HCT116 (cell line): ENCODE data around the gene SKI. TPM values are rescaled to one million over a fixed set of nuclear protein-coding genes. Genes with fewer than 3 reads are reported as not detected.

Experiments used
- ATAC-seq: fragments of 200-7000 bp; cut with Tn5 transposase; 2 replicates; pipeline ENCODE4 v1.9.1; 2020; ENCODE audit warnings: mild to moderate bottlenecking, moderate library complexity
- BruUV-seq: library from RNA; stranded (reverse); fragments of 400-500 nt; replicated peaks from 2 replicates; lab custom pipeline; 2021; lab: Mats Ljungman, UMichigan
- CTCF ChIA-PET: fragments of 300-600 bp; sonication (Branson Sonifier 250); formaldehyde crosslinking; loops from one replicate; lab custom pipeline; 2021; ENCODE audit warnings: antibody characterized with exemption; lab: Charles Lee
- POLR2A ChIA-PET: fragments of 300-600, 350-600 bp; sonication (Branson Sonifier 250); formaldehyde crosslinking; loops from one replicate; lab custom pipeline; 2021; ENCODE audit warnings: antibody characterized with exemption; lab: Charles Lee
- RAD21 ChIA-PET, 2 experiments: fragments of 300-600 bp; sonication (Branson Sonifier 250); formaldehyde crosslinking; loops; one replicate each; lab custom pipeline; 2023; ENCODE audit warnings: low total read pairs in 2 of 2; ENCODE audit not compliant: uncharacterized antibody in 2 of 2, unreplicated experiment in 2 of 2, low non-redundant PET in 1 of 2; lab: Charles Lee
- DNase-seq: peaks from one replicate; pipeline ENCODE4 v3.0.0-alpha.2; 2010; ENCODE audit warnings: low read depth, low spot score
- H2AFZ ChIP-seq: fragments of 200-600 bp; shearing (Covaris generic), sonication (generic); 2 replicates; pipeline ENCODE4 v1.6.1; 2017; ENCODE audit warnings: low read depth, mixed run types, mixed read lengths, antibody characterized with exemption, low read length; ENCODE audit not compliant: poor library complexity, severe bottlenecking
- H3K27ac ChIP-seq: 2 replicates; pipeline ENCODE4 v1.5.1; 2012; ENCODE audit warnings: low read depth, low read length
- H3K27me3 ChIP-seq: fragments of 200-600 bp; sonication (generic); 2 replicates; pipeline ENCODE4 v1.6.1; 2016; ENCODE audit warnings: mixed run types, low read length, mixed read lengths; ENCODE audit not compliant: insufficient read depth
- H3K36me3 ChIP-seq, 2 experiments: fragments of 200-500 bp in 1 of 2; fragments of 200-600 bp in 1 of 2; sonication (Bioruptor generic) in 1 of 2; sonication (generic) in 1 of 2; 2 replicates each; pipeline versions ENCODE4 v1.5.1 to v1.6.1; 2014 to 2016; ENCODE audit warnings: low read length in 2 of 2, inconsistent platforms in 1 of 2, mixed read lengths in 1 of 2, mixed run types in 1 of 2; ENCODE audit not compliant: insufficient read depth in 2 of 2, control insufficient read depth in 1 of 2
- H3K4me1 ChIP-seq, 2 experiments: fragments of 200-600 bp in 1 of 2; sonication (generic) in 1 of 2; 2 replicates each; pipeline versions ENCODE4 v1.5.1 to v1.6.1; 2012 to 2017; ENCODE audit warnings: low read length in 2 of 2, inconsistent platforms in 1 of 2, mild to moderate bottlenecking in 1 of 2, mixed read lengths in 1 of 2, mixed run types in 1 of 2, moderate library complexity in 1 of 2; ENCODE audit not compliant: insufficient read depth in 2 of 2, control insufficient read depth in 1 of 2
- H3K4me2 ChIP-seq: fragments of 200-600 bp; sonication (generic); 2 replicates; pipeline ENCODE4 v1.6.1; 2017; ENCODE audit warnings: mixed run types, low read length, mixed read lengths
- H3K4me3 ChIP-seq, 2 experiments: fragments of 200-600 bp in 1 of 2; sonication (generic) in 1 of 2; replicated peaks in 1 of 2; 2 replicates each; pipeline ENCODE4 v1.5.1; 2011 to 2016; ENCODE audit warnings: low read length in 2 of 2, control low read depth in 1 of 2, low read depth in 1 of 2, mild to moderate bottlenecking in 1 of 2, mixed read lengths in 1 of 2, mixed run types in 1 of 2
- H3K79me2 ChIP-seq: fragments of 200-600 bp; sonication (generic); 2 replicates; pipeline ENCODE4 v1.6.1; 2017; ENCODE audit warnings: mild to moderate bottlenecking, mixed run types, low read length, moderate library complexity, mixed read lengths; ENCODE audit not compliant: insufficient read depth
- H3K9ac ChIP-seq: fragments of 200-600 bp; sonication (generic); 2 replicates; pipeline ENCODE4 v1.6.1; 2016; ENCODE audit warnings: low read length, mixed read lengths
- H3K9me2 ChIP-seq: fragments of 200-600 bp; sonication (generic), shearing (Covaris generic); 2 replicates; pipeline ENCODE4 v1.6.1; 2017; ENCODE audit warnings: mixed run types, mild to moderate bottlenecking, moderate library complexity; ENCODE audit not compliant: insufficient read depth
- H3K9me3 ChIP-seq, 2 experiments: fragments of 200-500 bp in 1 of 2; fragments of 200-600 bp in 1 of 2; sonication (Bioruptor generic) in 1 of 2; sonication (generic) in 1 of 2; 2 replicates each; pipeline ENCODE4 v1.6.1; 2014 to 2017; ENCODE audit warnings: low read length in 2 of 2, mixed read lengths in 2 of 2, inconsistent platforms in 1 of 2, low read depth in 1 of 2, mild to moderate bottlenecking in 1 of 2, mixed run types in 1 of 2, moderate library complexity in 1 of 2; ENCODE audit not compliant: control insufficient read depth in 1 of 2, insufficient read depth in 1 of 2
- H4K20me1 ChIP-seq: fragments of 200-600 bp; sonication (generic), shearing (Covaris generic); 2 replicates; pipeline ENCODE4 v1.6.1; 2017; ENCODE audit warnings: mixed run types, mild to moderate bottlenecking, moderate library complexity; ENCODE audit not compliant: insufficient read depth
- CTCF ChIP-seq, 3 experiments: fragments of 200-600 bp in 1 of 3; sonication (generic) in 1 of 3; IDR thresholded peaks in 2 of 3; conservative IDR thresholded peaks in 1 of 3; 2 replicates each; pipeline ENCODE4 v1.5.1; 2012 to 2017; ENCODE audit warnings: low read depth in 2 of 3, low read length in 2 of 3, antibody characterized with exemption in 1 of 3, borderline replicate concordance in 1 of 3, control low read depth in 1 of 3, mild to moderate bottlenecking in 1 of 3, mixed read lengths in 1 of 3, mixed run types in 1 of 3, moderate library complexity in 1 of 3; ENCODE audit not compliant: insufficient read depth in 1 of 3
- EGR1 ChIP-seq: IDR thresholded peaks from 2 replicates; pipeline ENCODE4 v1.6.1; 2012; ENCODE audit warnings: low read depth
- EZH2phosphoT487 ChIP-seq: fragments of 200-600 bp; IDR thresholded peaks from 2 replicates; pipeline ENCODE4 v1.6.1; 2018; ENCODE audit warnings: antibody characterized with exemption, borderline replicate concordance
- JUND ChIP-seq: IDR thresholded peaks from 2 replicates; pipeline ENCODE4 v1.6.1; 2012
- POLR2A ChIP-seq: IDR thresholded peaks from 2 replicates; pipeline ENCODE4 v1.7.0; 2011; ENCODE audit warnings: borderline replicate concordance; ENCODE audit not compliant: insufficient read depth, insufficient read length; ENCODE audit errors: extremely low read depth
- POLR2AphosphoS5 ChIP-seq: IDR thresholded peaks from 2 replicates; pipeline ENCODE4 v1.6.1; 2011; ENCODE audit warnings: mild to moderate bottlenecking, low read depth, low read length, moderate library complexity
- SRF ChIP-seq: IDR thresholded peaks from 2 replicates; pipeline ENCODE4 v1.6.1; 2012; ENCODE audit warnings: low read depth
- YY1 ChIP-seq: IDR thresholded peaks from 2 replicates; pipeline ENCODE4 v1.6.1; 2011; ENCODE audit warnings: low read length, low read depth, moderate library complexity, mild to moderate bottlenecking; ENCODE audit not compliant: insufficient replicate concordance; ENCODE audit errors: extremely low read depth
- intact Hi-C: fragments of 100-400 bp; cut with micrococcal nuclease; formaldehyde crosslinking; loops from 2 replicates; pipeline ENCODE4 v1.10.0; 2022
- total RNA-seq: library from RNA; stranded (reverse); gene quantifications from one replicate; pipeline ENCODE4 v1.2.1, GENCODE V29; 2021; ENCODE audit not compliant: unreplicated experiment
- TF ChIP-seq, protein P1 (sequence below): IDR thresholded peaks from 2 replicates; pipeline ENCODE4 v1.6.1; 2012
- TF ChIP-seq, protein P2 (sequence below): IDR thresholded peaks from 2 replicates; pipeline ENCODE4 v1.6.1; 2011; ENCODE audit warnings: mild to moderate bottlenecking, low read length, moderate library complexity; ENCODE audit not compliant: insufficient replicate concordance; ENCODE audit errors: extremely low read depth

Gene SKI
- total RNA-seq, 1 experiment from 2014 or later = 56.2 TPM

DNA sequence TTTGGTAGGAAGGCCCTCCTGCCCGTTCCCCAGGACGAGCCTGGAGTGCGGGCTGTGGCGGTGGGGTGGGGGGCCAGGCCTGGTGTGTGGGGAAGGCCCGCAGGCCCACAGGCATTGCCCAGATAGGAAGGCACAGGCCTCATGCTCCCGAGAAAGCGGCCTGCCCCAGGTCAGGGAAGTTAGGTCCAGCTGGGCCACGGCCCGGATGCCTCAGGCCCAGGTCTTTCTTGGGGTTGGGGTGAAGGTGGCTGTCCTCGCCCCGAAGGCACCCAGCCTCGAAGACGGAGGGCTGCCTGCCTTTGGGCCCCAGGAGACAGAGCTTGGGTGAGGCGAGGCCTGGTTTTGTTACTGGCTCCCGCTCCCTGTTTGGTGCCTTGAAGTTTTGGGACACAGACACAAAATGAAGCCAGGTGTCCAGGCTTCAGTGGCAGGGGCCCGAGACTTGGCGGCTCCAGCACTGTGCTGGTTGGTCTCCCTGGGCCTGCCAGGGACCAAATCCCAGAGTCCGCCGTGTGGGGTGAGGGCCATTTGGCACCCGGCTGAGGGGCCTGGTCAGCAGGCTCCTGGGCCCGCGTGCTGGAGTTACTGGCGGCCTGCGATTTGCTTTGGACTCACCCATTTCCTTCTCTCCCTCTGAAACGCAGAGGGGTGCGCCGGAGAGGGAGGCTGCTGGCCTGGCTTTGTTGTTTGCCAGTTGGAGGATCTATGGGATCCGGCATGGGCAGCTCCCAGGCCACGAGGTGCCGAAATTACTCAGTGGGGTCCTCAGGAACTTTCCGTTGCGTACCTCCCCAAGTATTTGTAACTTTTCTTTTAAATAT lies 2.0 kb downstream of the SKI start:
- Histone ChIP-seq H3K4me2 (peak overlapping the region; percentile 95), H3K9me3 (no peaks in the 10 kb centered on the region), H3K9me2 (no peaks in the 10 kb centered on the region), H4K20me1 (peaks cover 28% of the 10 kb centered on the region; the same call in 1 of the 2 replicates), H3K79me2 (peaks cover 65% of the 10 kb centered on the region), H3K36me3 (peaks cover 0 to 3% of the 10 kb centered on the region in 2 experiments; a peak in 1 of 4 replicates), H2AFZ (no peak overlapping the region), H3K4me1 (peaks cover 23 to 37% of the 10 kb centered on the region in 2 experiments), H3K27ac (peak overlapping the region; percentile 63), H3K27me3 (no peaks in the 10 kb centered on the region), H3K9ac (peak overlapping the region; percentile 65), H3K4me3 (peak overlapping the region; percentile 54 to 67)
- ChIA-PET RAD21 (no interaction called here), CTCF (no interaction called here), POLR2A (interaction anchor here (1.3 kb wide), 1 partner anchor 9 kb away, joined by 3 read pairs; no protein-coding TSS in a partner anchor)
- TF ChIP-seq SRF = no peak
- no peak for TF ChIP-seq EZH2phosphoT487
- TF ChIP-seq JUND = no peak
- no peak for TF ChIP-seq YY1
- no peak for TF ChIP-seq CTCF (IDR thresholded peaks at IDR 0.05 in 2 of 3, conservative IDR thresholded peaks at IDR 0.05 in 1 of 3; ENCODE audit: borderline replicate concordance in 1 of 3, insufficient read depth in 1 of 3, low read depth in 2 of 3, low read length in 2 of 3)
- TF ChIP-seq, protein P1, sequence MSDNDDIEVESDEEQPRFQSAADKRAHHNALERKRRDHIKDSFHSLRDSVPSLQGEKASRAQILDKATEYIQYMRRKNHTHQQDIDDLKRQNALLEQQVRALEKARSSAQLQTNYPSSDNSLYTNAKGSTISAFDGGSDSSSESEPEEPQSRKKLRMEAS = no peak
- TF ChIP-seq, protein P2, sequence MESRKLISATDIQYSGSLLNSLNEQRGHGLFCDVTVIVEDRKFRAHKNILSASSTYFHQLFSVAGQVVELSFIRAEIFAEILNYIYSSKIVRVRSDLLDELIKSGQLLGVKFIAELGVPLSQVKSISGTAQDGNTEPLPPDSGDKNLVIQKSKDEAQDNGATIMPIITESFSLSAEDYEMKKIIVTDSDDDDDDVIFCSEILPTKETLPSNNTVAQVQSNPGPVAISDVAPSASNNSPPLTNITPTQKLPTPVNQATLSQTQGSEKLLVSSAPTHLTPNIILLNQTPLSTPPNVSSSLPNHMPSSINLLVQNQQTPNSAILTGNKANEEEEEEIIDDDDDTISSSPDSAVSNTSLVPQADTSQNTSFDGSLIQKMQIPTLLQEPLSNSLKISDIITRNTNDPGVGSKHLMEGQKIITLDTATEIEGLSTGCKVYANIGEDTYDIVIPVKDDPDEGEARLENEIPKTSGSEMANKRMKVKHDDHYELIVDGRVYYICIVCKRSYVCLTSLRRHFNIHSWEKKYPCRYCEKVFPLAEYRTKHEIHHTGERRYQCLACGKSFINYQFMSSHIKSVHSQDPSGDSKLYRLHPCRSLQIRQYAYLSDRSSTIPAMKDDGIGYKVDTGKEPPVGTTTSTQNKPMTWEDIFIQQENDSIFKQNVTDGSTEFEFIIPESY = no peak
- TF ChIP-seq EGR1 = no peak
- no peak for TF ChIP-seq POLR2A
- TF ChIP-seq POLR2AphosphoS5 = no peak
- no peak for DNase-seq
- BruUV-seq = TSS peak; percentile 41
- no peak for ATAC-seq
- intact Hi-C loops = loop anchor here (5.0 kb wide), 1 partner anchor 33 kb away; no protein-coding TSS in a partner anchor
